Renal cortex interstitium (tissue), 11 donors: ENCODE data around the gene RNF217. TPM values are rescaled to one million over a fixed set of nuclear protein-coding genes. Genes with fewer than 3 reads are reported as not detected.
"Not testable (repeated sequence)": the region's sequence is repeated elsewhere in the genome, so short reads cannot be mapped to it uniquely, and the experiment has no call there.

Experiments used
- DNase-seq, 11 donors: peaks; one replicate each; pipeline ENCODE4 v3.0.0-alpha.2; 2013; ENCODE audit warnings: low read depth in 9 of 11, low spot score in 4 of 11; ENCODE audit errors: extremely low read depth in 1 of 11
- polyA plus RNA-seq, 3 donors: library from polyadenylated mRNA; unstranded; fragments of 120-200 nt; gene quantifications; one replicate each; pipeline ENCODE4 v1.2.1, GENCODE V29; 2013; ENCODE audit not compliant: insufficient read length in 3 of 3

The RNF217 gene
- polyA plus RNA-seq, 3 donors = 13.0 to 17.1 (median 14.1) TPM

- DNase-seq = no peak
Measured at GRCh38 chr6:124958759-124959354, 3.4 kb upstream of the RNF217 start.

DNA sequence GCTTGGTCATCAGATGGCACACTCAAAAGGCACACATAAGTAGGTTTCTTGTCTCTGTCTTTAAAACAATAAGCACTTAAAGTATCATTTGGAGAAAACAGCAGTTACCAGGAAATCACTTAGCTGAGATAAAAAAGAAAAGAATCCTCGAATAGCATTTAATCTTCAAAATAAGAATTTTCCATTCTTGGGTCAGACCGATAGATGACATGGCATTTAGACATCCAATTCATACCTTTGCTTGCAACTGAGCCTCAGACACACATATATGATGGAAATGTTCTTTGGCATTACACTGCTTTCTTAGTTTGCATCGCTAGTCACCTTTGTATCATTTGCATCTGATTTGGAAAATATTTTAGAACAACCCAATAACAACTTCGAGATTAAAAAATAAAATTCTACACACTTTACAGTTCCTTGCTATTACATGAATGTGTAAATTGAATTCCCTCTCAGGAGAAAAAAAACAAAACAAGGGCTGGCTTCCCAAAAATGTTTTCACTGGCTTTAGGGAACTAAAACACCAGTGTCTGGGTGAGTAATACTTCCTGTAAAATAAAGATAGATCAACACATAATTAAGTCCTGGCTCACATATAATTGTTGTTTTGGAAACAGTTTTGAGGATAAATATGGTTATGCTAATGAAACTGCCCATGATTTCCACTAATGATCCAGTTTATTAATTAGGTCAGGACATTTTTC is 1.3 kb upstream of the RNF217 start:
- no peak for DNase-seq

- no peak for DNase-seq
Measured at GRCh38 chr6:124961464-124961776, 817 bp upstream of the RNF217 start.

GRCh38 chr6:124962639-124963415 is 590 bp downstream of the RNF217 start:
- DNase-seq = peak in 5 of 11 donors; percentile 20 to 40 (median 38)

DNA sequence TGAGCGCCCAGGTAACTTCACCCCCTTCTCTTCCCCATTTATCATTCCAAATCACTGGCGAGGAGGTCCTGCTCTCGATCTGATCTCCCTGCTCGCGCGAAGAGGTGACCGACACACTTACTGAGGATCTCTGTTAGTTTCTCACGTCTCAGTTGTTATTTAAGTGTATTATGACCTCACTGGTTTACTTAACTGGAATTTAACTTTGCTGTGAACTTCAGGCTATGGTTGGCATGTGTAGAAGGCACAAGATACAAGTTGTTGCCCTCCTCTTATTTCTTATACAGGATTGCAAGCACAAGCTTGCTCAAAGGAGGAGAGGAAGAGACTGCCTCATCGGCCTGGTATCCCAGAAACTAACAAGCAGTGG is 1.2 kb downstream of the RNF217 start:
- peak in 2 of 11 donors; percentile 25 to 28 for DNase-seq

DNA sequence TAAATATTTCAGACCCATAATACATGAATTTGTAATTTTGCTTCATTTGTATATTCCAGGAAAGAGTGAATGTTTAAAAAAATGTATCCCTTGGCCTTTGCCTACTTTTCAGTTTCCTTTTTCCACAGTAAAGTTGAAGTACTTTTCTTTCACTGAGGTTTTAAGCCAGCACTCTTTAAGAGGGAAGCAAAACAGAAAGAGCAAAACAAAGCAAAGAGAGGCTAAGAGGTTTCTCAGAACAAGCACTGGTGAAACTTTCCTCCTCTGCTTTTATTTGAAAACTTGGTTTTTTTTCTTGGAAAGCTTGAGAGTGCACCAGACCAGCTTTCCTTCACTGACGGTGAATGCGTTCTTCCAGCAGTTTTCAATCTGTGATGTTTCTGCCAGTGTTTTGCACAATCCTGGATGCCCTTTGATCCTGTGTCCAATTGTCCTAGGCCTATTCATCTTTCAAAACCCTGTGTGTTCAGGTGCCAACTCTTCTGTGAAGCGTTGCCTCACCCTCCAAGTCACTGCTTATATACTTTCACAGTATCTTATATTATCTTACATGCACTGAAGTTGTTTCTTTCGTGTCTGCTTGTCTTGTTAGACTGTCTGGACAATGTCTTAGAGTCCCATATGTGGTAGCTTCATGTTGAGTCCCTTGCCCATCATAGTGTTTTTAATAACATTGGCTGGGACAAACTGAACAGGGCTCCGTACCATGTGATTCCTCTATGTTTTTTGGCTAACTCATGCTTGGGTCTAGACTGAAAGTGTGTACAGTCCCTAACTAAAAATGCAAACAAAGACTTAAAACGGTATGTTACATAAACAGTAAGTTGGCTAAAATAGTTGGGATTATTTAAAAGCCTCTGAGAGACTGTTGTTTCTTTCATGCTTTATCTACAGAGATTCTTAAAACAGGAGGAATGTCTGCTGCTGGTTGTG is 1.9 kb downstream of the RNF217 start:
- DNase-seq = peak in 1 of 11 donors; percentile 11

GRCh38 chr6:124964764-124965105 is 2.5 kb downstream of the RNF217 start:
- DNase-seq = no peak

- DNase-seq = not testable (repeated sequence)
Measured at GRCh38 chr6:124965424-124965850, 3.2 kb downstream of the RNF217 start.

DNA sequence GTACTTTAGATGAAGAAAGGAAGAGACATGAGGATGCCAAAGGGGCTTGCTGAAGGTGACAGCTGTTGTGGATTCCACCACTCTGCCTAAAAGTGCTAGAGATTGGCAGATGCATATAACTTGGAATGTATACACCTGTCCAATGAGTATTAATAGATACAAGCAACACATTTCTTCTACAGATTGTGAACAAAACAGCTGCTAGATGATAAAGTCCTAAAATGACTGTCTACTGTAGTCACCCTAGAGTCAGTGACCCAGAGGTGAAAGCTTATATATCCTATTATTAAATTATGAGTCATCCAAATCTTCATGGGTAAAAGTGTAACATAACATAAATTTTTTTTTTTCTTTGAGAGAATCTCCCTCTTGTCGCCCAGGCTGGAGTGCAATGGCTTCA is 5.2 kb downstream of the RNF217 start:
- no peak for DNase-seq

- DNase-seq = no peak
Measured at GRCh38 chr6:124968401-124968800, 6.2 kb downstream of the RNF217 start.

GRCh38 chr6:124970243-124970642 is 8.0 kb downstream of the RNF217 start:
- DNase-seq = no peak

GRCh38 chr6:124970763-124971162 is 8.5 kb downstream of the RNF217 start:
- no peak for DNase-seq

GRCh38 chr6:124973780-124974179 is 11.5 kb downstream of the RNF217 start:
- DNase-seq = no peak

- no peak for DNase-seq
Measured at GRCh38 chr6:124974771-124975377, 12.6 kb downstream of the RNF217 start.

- DNase-seq = no peak
Measured at GRCh38 chr6:124977067-124977908, 15.1 kb downstream of the RNF217 start.

DNA sequence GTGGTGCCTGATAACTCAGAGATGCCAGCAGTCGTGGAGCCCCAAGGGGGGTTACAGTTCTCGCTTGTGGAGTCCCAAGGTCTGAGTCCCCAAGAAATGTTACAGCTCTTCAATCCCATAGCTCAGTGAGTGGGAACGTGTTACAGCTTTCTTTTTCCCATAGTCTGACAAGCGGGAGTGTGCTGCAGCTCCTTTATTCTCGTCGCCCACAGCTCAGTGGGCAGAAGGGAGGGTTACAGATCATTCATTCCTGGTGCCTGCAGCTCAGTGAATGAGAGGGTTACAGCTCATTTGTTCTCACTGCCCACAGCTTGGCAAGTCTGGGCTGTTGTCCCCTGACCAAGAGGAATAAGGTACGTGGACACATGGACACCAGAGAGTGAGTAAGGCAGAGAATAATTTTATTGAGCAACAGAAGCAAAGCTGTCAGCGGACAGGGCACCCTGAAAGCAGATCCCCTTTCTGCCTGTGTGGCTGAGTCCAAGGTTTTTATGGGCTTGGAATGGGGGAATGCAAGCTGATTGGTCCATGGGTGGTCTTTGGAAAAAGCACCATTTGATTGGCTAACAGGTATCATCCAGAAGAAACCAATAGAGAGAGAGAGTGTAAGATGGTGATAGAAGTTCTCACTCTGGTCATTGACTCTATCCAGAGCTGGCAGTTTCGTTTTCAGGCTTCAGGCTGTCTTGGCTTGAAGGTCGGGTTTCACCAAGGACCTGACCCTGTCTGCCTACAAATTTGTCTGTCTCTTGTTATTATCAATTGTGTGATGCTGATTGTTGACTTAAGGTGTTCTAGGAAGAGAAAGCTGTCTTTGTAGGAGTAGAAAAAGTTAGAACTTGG is 16.4 kb downstream of the RNF217 start:
- DNase-seq = no peak

GRCh38 chr6:124979294-124979678 is 17.0 kb downstream of the RNF217 start:
- DNase-seq = no peak
